HepG2 (cell line): ENCODE measurements around the gene KRTAP5-8. TPM values are rescaled to one million over a fixed set of nuclear protein-coding genes. Genes with fewer than 3 reads are reported as not detected.

Source experiments
- ATAC-seq: fragments of 200-7000 bp; cut with Tn5 transposase; 3 replicates; pipeline ENCODE4 v1.9.1; 2020; ENCODE audit warnings: mild to moderate bottlenecking, moderate library complexity
- BruUV-seq: library from RNA; stranded (reverse); fragments of 400-500 nt; replicated peaks from 2 replicates; lab custom pipeline; 2021; lab: Mats Ljungman, UMichigan
- CTCF ChIA-PET: fragments of 300-600 bp; formaldehyde crosslinking; extraction: SDS; loops from one replicate; lab custom pipeline; 2021; ENCODE audit warnings: low total read pairs, inconsistent platforms, low intra/inter-chr PET ratio; lab: Yijun Ruan, JAX
- POLR2A ChIA-PET: fragments of 350-600 bp; sonication (Branson Sonifier 250); formaldehyde crosslinking; loops from one replicate; lab custom pipeline; 2020; ENCODE audit warnings: antibody characterized with exemption, inconsistent platforms; lab: Yijun Ruan, JAX
- DNase-seq: peaks from one replicate; pipeline ENCODE4 v3.0.0-alpha.2; 2015; ENCODE audit warnings: low spot score
- FAIRE-seq: peaks from 3 replicates; lab custom pipeline; 2011; peaks lifted over from hg19 to GRCh38; lab: Jason Lieb, UNC
- H2AFZ ChIP-seq: one replicate; pipeline ENCODE4 v1.6.1; 2011; ENCODE audit warnings: low read length, inconsistent platforms
- H3K27ac ChIP-seq: fragments of 300-600 bp; 3 replicates; pipeline ENCODE4 v1.8.0; 2011; ENCODE audit warnings: mixed run types, mild to moderate bottlenecking, mixed read lengths, low read length, inconsistent platforms; ENCODE audit not compliant: insufficient read depth; ENCODE audit errors: extremely low read length
- H3K27me3 ChIP-seq, 2 experiments: fragments of 200-600 bp in 1 of 2; 2 replicates in 1 of 2; 3 replicates in 1 of 2; pipeline versions ENCODE4 v1.6.0 to v1.8.0; 2011; ENCODE audit warnings: low read length in 2 of 2, mild to moderate bottlenecking in 2 of 2, moderate library complexity in 2 of 2, inconsistent platforms in 1 of 2; ENCODE audit not compliant: insufficient read depth in 2 of 2, control insufficient read depth in 1 of 2
- H3K36me3 ChIP-seq, 2 experiments: fragments of 200-600 bp in 1 of 2; replicated peaks in 1 of 2; 2 replicates in 1 of 2; 3 replicates in 1 of 2; pipeline versions ENCODE4 v1.5.1 to v1.8.0; 2011; ENCODE audit warnings: low read length in 2 of 2, inconsistent platforms in 1 of 2; ENCODE audit not compliant: insufficient read depth in 2 of 2, control insufficient read depth in 1 of 2
- H3K4me1 ChIP-seq: 2 replicates; pipeline ENCODE4 v1.5.1; 2012; ENCODE audit warnings: low read length, inconsistent platforms; ENCODE audit not compliant: insufficient read depth
- H3K4me2 ChIP-seq: 2 replicates; pipeline ENCODE4 v1.6.0; 2011; ENCODE audit warnings: low read depth, low read length, inconsistent platforms
- H3K4me3 ChIP-seq, 3 experiments: fragments of 200-600 bp in 1 of 3; sonication (generic), shearing (Covaris generic) in 1 of 3; replicated peaks in 1 of 3; 2 replicates each; pipeline ENCODE4 v1.5.1; 2011 to 2016; ENCODE audit warnings: low read length in 3 of 3, inconsistent platforms in 2 of 3, low read depth in 2 of 3, mild to moderate bottlenecking in 2 of 3, control low read depth in 1 of 3, mixed read lengths in 1 of 3; ENCODE audit not compliant: insufficient read depth in 1 of 3
- H3K79me2 ChIP-seq: one replicate; pipeline ENCODE4 v1.6.1; 2011; ENCODE audit warnings: low read length, inconsistent platforms; ENCODE audit not compliant: insufficient read depth
- H3K9ac ChIP-seq: 2 replicates; pipeline ENCODE4 v1.6.0; 2011; ENCODE audit warnings: mild to moderate bottlenecking, low read depth, low read length, inconsistent platforms; ENCODE audit not compliant: insufficient read depth
- H3K9me3 ChIP-seq: 2 replicates; pipeline ENCODE4 v1.5.1; 2012; ENCODE audit warnings: mild to moderate bottlenecking, low read length
- H4K20me1 ChIP-seq: 2 replicates; pipeline ENCODE4 v1.6.0; 2011; ENCODE audit warnings: inconsistent platforms, mild to moderate bottlenecking, low read length, moderate library complexity; ENCODE audit not compliant: insufficient read depth
- ARNTL ChIP-seq: sonication (generic); formaldehyde crosslinking; IDR thresholded peaks from 2 replicates; pipeline ENCODE4 v1.4.0; 2020; ENCODE audit warnings: mild to moderate bottlenecking, missing genetic modification reagents
- CBX1 ChIP-seq: IDR thresholded peaks from one replicate; pipeline ENCODE4 v1.6.1; 2016; ENCODE audit warnings: antibody characterized with exemption, low read depth
- ETV6 ChIP-seq: sonication (generic); formaldehyde crosslinking; conservative IDR thresholded peaks from 2 replicates; pipeline ENCODE4 v1.4.0; 2020; ENCODE audit warnings: missing genetic modification reagents
- NR2C2 ChIP-seq: sonication (generic); formaldehyde crosslinking; IDR thresholded peaks from 2 replicates; pipeline ENCODE4 v1.4.0; 2020; ENCODE audit warnings: missing genetic modification reagents, mild to moderate bottlenecking, moderate library complexity, borderline replicate concordance
- RELA ChIP-seq: sonication (generic); formaldehyde crosslinking; IDR thresholded peaks from 2 replicates; pipeline ENCODE4 v1.4.0; 2020; ENCODE audit warnings: missing genetic modification reagents
- ZBTB21 ChIP-seq: sonication (generic); formaldehyde crosslinking; IDR thresholded peaks from 2 replicates; pipeline ENCODE4 v1.4.0; 2020; ENCODE audit warnings: missing genetic modification reagents
- ZFX ChIP-seq: sonication (generic); formaldehyde crosslinking; IDR thresholded peaks from 2 replicates; pipeline ENCODE4 v1.4.0; 2020; ENCODE audit warnings: mild to moderate bottlenecking, low read depth, missing genetic modification reagents, moderate library complexity
- ZNF232 ChIP-seq: sonication (generic); formaldehyde crosslinking; IDR thresholded peaks from 2 replicates; pipeline ENCODE4 v1.4.0; 2020; ENCODE audit warnings: missing genetic modification reagents, borderline replicate concordance
- WGBS: methylation state at CpG from one replicate; pipeline ENCODE4 v1.1.6; 2017; ENCODE audit warnings: low lambda C conversion rate; 5-methylcytosine and 5-hydroxymethylcytosine counted together
- in situ Hi-C: cut with HindIII; loops from 2 replicates; pipeline ENCODE4 v1.10.0; 2017; ENCODE audit warnings: low pct_unique_long_range_greater_than_20kb; ENCODE audit not compliant: extremely low pct_ligation_motif_present
- intact Hi-C: fragments of 100-400 bp; cut with micrococcal nuclease; formaldehyde crosslinking; loops from one replicate; pipeline ENCODE4 v1.10.0; 2022; ENCODE audit not compliant: unreplicated experiment
- polyA plus RNA-seq, 8 experiments: library from polyadenylated mRNA; depleted of rRNA in 3 of 8; stranded (reverse) in 7 of 8; unstranded in 1 of 8; fragments of >200 nt; fragmentation: Illumina TruSeq in 4 of 8; extraction: Trizol in 4 of 8; gene quantifications; 2 replicates each; pipeline versions ENCODE4 v1.2.1 to v1.2.3, GENCODE V29; 2011 to 2016; ENCODE audit warnings: low read depth in 4 of 8, missing spikeins in 1 of 8, mixed read lengths in 1 of 8; ENCODE audit not compliant: insufficient read depth in 1 of 8
- total RNA-seq, 5 experiments: library from RNA; depleted of rRNA; stranded (reverse); fragments of >200 nt; fragmentation: Illumina TruSeq; extraction: Trizol; gene quantifications; 2 replicates each; pipeline ENCODE4 v1.2.3, GENCODE V29; 2016; ENCODE audit warnings: low read depth in 1 of 5
- TF ChIP-seq, protein P1 (sequence below): sonication (generic); formaldehyde crosslinking; IDR thresholded peaks from 2 replicates; pipeline ENCODE4 v1.4.0; 2020; ENCODE audit warnings: missing genetic modification reagents
- TF ChIP-seq, protein P2 (sequence below): sonication (generic); formaldehyde crosslinking; IDR thresholded peaks from 2 replicates; pipeline ENCODE4 v1.8.1; 2023; ENCODE audit warnings: mild to moderate bottlenecking, moderate library complexity, missing genetic modification reagents
- TF ChIP-seq, protein P3 (sequence below): IDR thresholded peaks from 2 replicates; pipeline ENCODE4 v1.6.1; 2018; ENCODE audit warnings: missing genetic modification reagents

The KRTAP5-8 gene
- total and polyA plus RNA-seq, 2 of the 13 experiments (the other 11 are each of a cell fraction or from before 2014, with no cell fraction given) = 0.20 TPM; not detected in 1

DNA sequence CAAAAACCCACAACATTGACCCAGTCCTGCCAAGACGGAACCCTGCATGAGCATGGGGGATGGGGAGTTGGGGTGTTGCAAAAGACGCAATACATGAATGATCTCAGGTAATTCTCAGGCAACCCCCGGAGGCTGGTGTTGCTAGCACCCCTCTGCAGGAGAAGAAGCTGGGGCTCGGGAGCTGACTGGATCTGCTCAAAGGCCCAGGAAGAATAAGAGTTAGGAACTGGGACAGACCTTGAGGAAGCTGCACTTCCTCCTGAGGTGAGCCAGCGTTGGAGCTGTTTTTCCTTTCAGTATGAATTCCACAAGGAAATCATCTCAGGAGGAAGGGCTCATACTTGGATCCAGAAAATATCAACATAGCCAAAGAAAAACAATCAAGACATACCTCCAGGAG is 10.3 kb downstream of the KRTAP5-8 start, which contains the start of gene KRTAP5-9:
TSS of gene KRTAP5-9 (plus strand) at position 301 of the 400 bp plus-strand sequence. CDS start 238 bp downstream, outside the sequence.
- no peaks in the 10 kb centered on the region for H3K36me3 ChIP-seq
- CTCF ChIA-PET = no interaction called here
- peaks cover 86% of the 10 kb centered on the region for H3K4me1 ChIP-seq
- peak within 1 kb of the TSS in 2 of 3 experiments; percentile 41 to 52; a peak in 3 of 6 replicates for H3K4me3 ChIP-seq
- no peaks in the 10 kb centered on the region for H3K27me3 ChIP-seq
- WGBS = 63% methylated on average over 5 of the region's 5 CpGs
- intact Hi-C loops = no loop called here
- no peak within 1 kb of the TSS for H2AFZ ChIP-seq
- FAIRE-seq = no peak
- in situ Hi-C loops = no loop called here
- BruUV-seq = no TSS peak
- no peak within 1 kb of the TSS for H3K27ac ChIP-seq
- H3K9me3 ChIP-seq = no peaks in the 10 kb centered on the region
- POLR2A ChIA-PET = interaction anchor here (2.2 kb wide), 1 partner anchor 14 kb away, joined by 6 read pairs; no protein-coding TSS in a partner anchor
- H3K79me2 ChIP-seq = no peaks in the 10 kb centered on the region
- no peak; the same call in 2 of the 3 replicates for ATAC-seq
- H3K4me2 ChIP-seq = peak within 1 kb of the TSS; percentile 67
- no peak for DNase-seq
- H4K20me1 ChIP-seq = no peaks in the 10 kb centered on the region
- TF ChIP-seq ZBTB21 (CRISPR knock-in tag) (no peak), RELA (no peak), CBX1 (no peak), ARNTL (no peak), NR2C2 (CRISPR knock-in tag) (no peak), ETV6 (CRISPR knock-in tag) (no peak), ZNF232 (CRISPR knock-in tag) (no peak), ZFX (CRISPR knock-in tag) (no peak)
- TF ChIP-seq, protein P1, sequence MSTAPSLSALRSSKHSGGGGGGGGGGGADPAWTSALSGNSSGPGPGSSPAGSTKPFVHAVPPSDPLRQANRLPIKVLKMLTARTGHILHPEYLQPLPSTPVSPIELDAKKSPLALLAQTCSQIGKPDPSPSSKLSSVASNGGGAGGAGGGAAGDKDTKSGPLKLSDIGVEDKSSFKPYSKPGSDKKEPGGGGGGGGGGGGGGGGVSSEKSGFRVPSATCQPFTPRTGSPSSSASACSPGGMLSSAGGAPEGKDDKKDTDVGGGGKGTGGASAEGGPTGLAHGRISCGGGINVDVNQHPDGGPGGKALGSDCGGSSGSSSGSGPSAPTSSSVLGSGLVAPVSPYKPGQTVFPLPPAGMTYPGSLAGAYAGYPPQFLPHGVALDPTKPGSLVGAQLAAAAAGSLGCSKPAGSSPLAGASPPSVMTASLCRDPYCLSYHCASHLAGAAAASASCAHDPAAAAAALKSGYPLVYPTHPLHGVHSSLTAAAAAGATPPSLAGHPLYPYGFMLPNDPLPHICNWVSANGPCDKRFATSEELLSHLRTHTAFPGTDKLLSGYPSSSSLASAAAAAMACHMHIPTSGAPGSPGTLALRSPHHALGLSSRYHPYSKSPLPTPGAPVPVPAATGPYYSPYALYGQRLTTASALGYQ = no peak
- TF ChIP-seq, protein P2, sequence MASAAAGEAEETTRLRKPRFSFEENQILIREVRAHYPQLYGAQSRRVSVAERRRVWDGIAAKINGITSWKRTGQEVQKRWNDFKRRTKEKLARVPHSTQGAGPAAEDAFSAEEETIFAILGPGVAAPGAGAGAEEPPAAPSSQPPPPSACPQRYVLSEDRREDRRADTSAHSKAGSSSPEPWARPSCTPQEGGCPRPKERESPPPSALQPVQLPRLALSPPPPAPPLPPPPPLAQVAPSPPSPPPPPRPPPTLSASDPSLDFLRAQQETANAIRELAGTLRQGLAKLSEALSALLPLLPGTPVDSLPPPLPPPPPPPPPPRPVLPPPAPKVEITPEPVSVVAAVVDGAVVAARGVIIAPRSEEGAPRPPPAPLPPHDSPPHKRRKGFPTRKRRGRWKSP (CRISPR knock-in tag) = no peak
- TF ChIP-seq, protein P3, sequence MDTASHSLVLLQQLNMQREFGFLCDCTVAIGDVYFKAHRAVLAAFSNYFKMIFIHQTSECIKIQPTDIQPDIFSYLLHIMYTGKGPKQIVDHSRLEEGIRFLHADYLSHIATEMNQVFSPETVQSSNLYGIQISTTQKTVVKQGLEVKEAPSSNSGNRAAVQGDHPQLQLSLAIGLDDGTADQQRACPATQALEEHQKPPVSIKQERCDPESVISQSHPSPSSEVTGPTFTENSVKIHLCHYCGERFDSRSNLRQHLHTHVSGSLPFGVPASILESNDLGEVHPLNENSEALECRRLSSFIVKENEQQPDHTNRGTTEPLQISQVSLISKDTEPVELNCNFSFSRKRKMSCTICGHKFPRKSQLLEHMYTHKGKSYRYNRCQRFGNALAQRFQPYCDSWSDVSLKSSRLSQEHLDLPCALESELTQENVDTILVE = no peak
- H3K9ac ChIP-seq = 0 out of 2 replicates have a peak within 1 kb of the TSS, but pooled peaks have one; percentile 10
